Transverse colon (tissue), 4 donors: Measurements from ENCODE around the gene CDH13. TPM values are rescaled to one million over a fixed set of nuclear protein-coding genes. Genes with fewer than 3 reads are reported as not detected.

Experiments used
- DNase-seq: peaks from one replicate; pipeline ENCODE4 v3.0.0-alpha.2; 2019
- H3K27ac ChIP-seq, 4 donors: fragments of 200-600 bp; sonication (generic); 2 replicates each; pipeline ENCODE4 v1.5.1; 2016 to 2018; ENCODE audit warnings: inconsistent platforms in 4 of 4
- H3K27me3 ChIP-seq: fragments of 200-600 bp; sonication (generic); 2 replicates; pipeline ENCODE4 v1.5.1; 2017; ENCODE audit warnings: inconsistent platforms
- H3K36me3 ChIP-seq, 4 donors: fragments of 200-600 bp; sonication (generic); 2 replicates each; pipeline ENCODE4 v1.5.1; 2017 to 2019; ENCODE audit warnings: inconsistent platforms in 4 of 4
- H3K4me1 ChIP-seq, 4 donors: fragments of 200-600 bp; sonication (generic); 2 replicates each; pipeline ENCODE4 v1.5.1; 2017 to 2020; ENCODE audit warnings: inconsistent platforms in 4 of 4
- H3K4me3 ChIP-seq, 4 donors: fragments of 200-600 bp; sonication (generic); 1 replicate in 1 of 4; 2 replicates in 3 of 4; pipeline versions ENCODE4 v1.5.1 to v1.6.1; 2017 to 2019; ENCODE audit warnings: inconsistent platforms in 4 of 4
- H3K9me3 ChIP-seq, 2 donors: fragments of 200-600 bp; sonication (generic); 2 replicates each; pipeline ENCODE4 v1.5.1; 2017 to 2019; ENCODE audit warnings: inconsistent platforms in 2 of 2
- CTCF ChIP-seq, 5 experiments: fragments of 200-600 bp in 3 of 5; fragments of 450-650 bp in 2 of 5; sonication (generic) in 3 of 5; IDR thresholded peaks; 1 replicate in 2 of 5; 2 replicates in 3 of 5; pipeline ENCODE4 v1.5.1; 2016 to 2017; ENCODE audit warnings: antibody characterized with exemption in 5 of 5, inconsistent platforms in 3 of 5, mild to moderate bottlenecking in 2 of 5, moderate library complexity in 1 of 5
- EP300 ChIP-seq: sonication (generic); formaldehyde crosslinking; IDR thresholded peaks from one replicate; pipeline ENCODE4 v1.6.1; 2017; ENCODE audit warnings: antibody characterized with exemption, low read depth
- POLR2A ChIP-seq: fragments of 450-650 bp; IDR thresholded peaks from one replicate; pipeline ENCODE4 v1.6.1; 2016; ENCODE audit warnings: antibody characterized with exemption, mild to moderate bottlenecking, moderate library complexity
- POLR2AphosphoS5 ChIP-seq, 3 donors: sonication (generic); formaldehyde crosslinking; IDR thresholded peaks; one replicate each; pipeline ENCODE4 v1.6.1; 2016; ENCODE audit warnings: antibody characterized with exemption in 3 of 3
- WGBS, 2 donors: methylation state at CpG; one replicate each; pipeline ENCODE4 v1.1.5; 2018; ENCODE audit warnings: low coverage in 1 of 2; 5-methylcytosine and 5-hydroxymethylcytosine counted together
- in situ Hi-C, 4 donors: fragments of 200-750 bp; cut with MboI; loops; one replicate each; pipeline versions ENCODE4 v1.15.0 to v1.15.1; 2017; ENCODE audit warnings: low sequenced_read_pairs in 3 of 4, low pct_ligation_motif_present in 1 of 4, low pct_unique_long_range_greater_than_20kb in 1 of 4
- intact Hi-C: fragments of 100-400 bp; cut with DNase I; formaldehyde crosslinking; loops from one replicate; pipeline ENCODE4 v1.15.1; 2023; ENCODE audit warnings: low total_unique reads
- total RNA-seq, 4 donors: library from RNA; depleted of rRNA; stranded (reverse); fragments of >200 nt; gene quantifications; one replicate each; pipeline ENCODE4 v1.1.0, GENCODE V29; 2016

CDH13 gene
- total RNA-seq, 4 donors from 2014 or later, result 3.8 to 28.1 (median 5.8) TPM

GRCh38 chr16:83744441-83744981 lies 1117.7 kb downstream of the CDH13 start:
- H3K27ac ChIP-seq, result no peak overlapping the region
- H3K36me3 ChIP-seq, result no peaks in the 10 kb centered on the region
- in situ Hi-C loops, result no loop called here
- TF ChIP-seq POLR2A (no peak), CTCF (IDR thresholded peaks at IDR 0.05) (no peak), POLR2AphosphoS5 (IDR thresholded peaks at IDR 0.05) (no peak), EP300 (no peak)
- H3K4me1 ChIP-seq, result no peaks in the 10 kb centered on the region
- H3K27me3 ChIP-seq, result no peaks in the 10 kb centered on the region
- intact Hi-C loops, result no loop called here
- no peaks in the 10 kb centered on the region for H3K9me3 ChIP-seq
- peak; percentile 13 for DNase-seq
- 30 to 47% methylated on average over 2 to 12 of the region's 12 CpGs for WGBS, 2 donors
- no peak overlapping the region for H3K4me3 ChIP-seq

GRCh38 chr16:83746611-83747010 lies 1119.8 kb downstream of the CDH13 start:
- Histone ChIP-seq H3K9me3 (no peaks in the 10 kb centered on the region), H3K4me3 (no peak overlapping the region), H3K27me3 (no peaks in the 10 kb centered on the region), H3K36me3 (no peaks in the 10 kb centered on the region), H3K4me1 (no peaks in the 10 kb centered on the region), H3K27ac (no peak overlapping the region)
- intact Hi-C loops, result no loop called here
- in situ Hi-C loops, result no loop called here
- no peak for TF ChIP-seq POLR2A
- TF ChIP-seq POLR2AphosphoS5 (IDR thresholded peaks at IDR 0.05), result no peak
- no peak for TF ChIP-seq CTCF (IDR thresholded peaks at IDR 0.05)
- TF ChIP-seq EP300, result no peak
- no peak for DNase-seq

- Histone ChIP-seq H3K36me3 (no peaks in the 10 kb centered on the region), H3K27ac (no peak overlapping the region), H3K4me1 (no peaks in the 10 kb centered on the region), H3K27me3 (no peaks in the 10 kb centered on the region), H3K4me3 (no peak overlapping the region), H3K9me3 (no peaks in the 10 kb centered on the region)
- intact Hi-C loops (no loop called here), in situ Hi-C loops (no loop called here)
- 72 to 100% methylated on average over 3 of the region's 3 CpGs for WGBS, 2 donors
- no peak for DNase-seq
- TF ChIP-seq POLR2AphosphoS5 (IDR thresholded peaks at IDR 0.05), result no peak
- no peak for TF ChIP-seq POLR2A
- TF ChIP-seq EP300, result no peak
- TF ChIP-seq CTCF (IDR thresholded peaks at IDR 0.05), result no peak
These were observed 1121.2 kb downstream of the CDH13 start for GRCh38 chr16:83747936-83748335.

GRCh38 chr16:83755391-83755790 lies 1128.6 kb downstream of the CDH13 start:
- H3K9me3 ChIP-seq, result peaks cover 0 to 4% of the 10 kb centered on the region in 2 donors
- no peak overlapping the region for H3K4me3 ChIP-seq
- intact Hi-C loops (no loop called here), in situ Hi-C loops (no loop called here)
- H3K4me1 ChIP-seq, result no peaks in the 10 kb centered on the region
- H3K36me3 ChIP-seq, result no peaks in the 10 kb centered on the region
- H3K27me3 ChIP-seq, result no peaks in the 10 kb centered on the region
- DNase-seq, result no peak
- no peak overlapping the region for H3K27ac ChIP-seq
- no peak for TF ChIP-seq POLR2AphosphoS5 (IDR thresholded peaks at IDR 0.05)
- TF ChIP-seq EP300, result no peak
- TF ChIP-seq POLR2A, result no peak
- no peak for TF ChIP-seq CTCF (IDR thresholded peaks at IDR 0.05)
